GM19463 (cell line): Measurements from ENCODE around the gene FOCAD.

Experiments used
- ATAC-seq: cut with Tn5 transposase; IDR thresholded peaks from one replicate; pipeline ENCODE4 v1.9.1; 2021; ENCODE audit warnings: mild to moderate bottlenecking, moderate library complexity; ENCODE audit not compliant: unreplicated experiment

FOCAD gene

GRCh38 chr9:20788526-20789451 is 104.7 kb downstream of the FOCAD start:
- ATAC-seq: no peak

GRCh38 chr9:20790721-20791120 is 106.7 kb downstream of the FOCAD start:
- ATAC-seq: no peak

GRCh38 chr9:20791682-20792081 is 107.6 kb downstream of the FOCAD start:
- ATAC-seq: no peak

- ATAC-seq: no peak
Observed at GRCh38 chr9:20804489-20805250, 120.6 kb downstream of the FOCAD start.

GRCh38 chr9:20805766-20806165 is 121.7 kb downstream of the FOCAD start:
- no peak for ATAC-seq

- no peak for ATAC-seq
Observed at GRCh38 chr9:20808002-20808401, 123.9 kb downstream of the FOCAD start.

- no peak for ATAC-seq
Observed at GRCh38 chr9:20811872-20812271, 127.8 kb downstream of the FOCAD start.

- no peak for ATAC-seq
Observed at GRCh38 chr9:20815923-20816703, 132.1 kb downstream of the FOCAD start.

- ATAC-seq: no peak
Observed at GRCh38 chr9:20823051-20823450, 139.0 kb downstream of the FOCAD start.

GRCh38 chr9:20831028-20831427 is 147.0 kb downstream of the FOCAD start:
- ATAC-seq: no peak

GRCh38 chr9:20832775-20833174 is 148.7 kb downstream of the FOCAD start:
- ATAC-seq: no peak

GRCh38 chr9:20835377-20836286 is 151.6 kb downstream of the FOCAD start:
- no peak for ATAC-seq

- ATAC-seq: no peak
Observed at GRCh38 chr9:20837166-20837565, 153.1 kb downstream of the FOCAD start.

- no peak for ATAC-seq
Observed at GRCh38 chr9:20838218-20838617, 154.2 kb downstream of the FOCAD start.

- no peak for ATAC-seq
Observed at GRCh38 chr9:20844916-20845315, 160.9 kb downstream of the FOCAD start.

GRCh38 chr9:20848490-20848889 is 164.4 kb downstream of the FOCAD start:
- ATAC-seq: no peak

GRCh38 chr9:20853866-20854265 is 169.8 kb downstream of the FOCAD start:
- ATAC-seq: no peak

- ATAC-seq: no peak
Observed at GRCh38 chr9:20854444-20854843, 170.4 kb downstream of the FOCAD start.

GRCh38 chr9:20863945-20864344 is 179.9 kb downstream of the FOCAD start:
- no peak for ATAC-seq

- ATAC-seq: no peak
Observed at GRCh38 chr9:20865347-20865746, 181.3 kb downstream of the FOCAD start.
